ENCODE data around the gene PLEK. TPM values are rescaled to one million over a fixed set of nuclear protein-coding genes. Genes with fewer than 3 reads are reported as not detected.

PLEK gene
- total and polyA plus RNA-seq, 7 donors: 5.8 to 16.8 (median 12.6) TPM

DNA sequence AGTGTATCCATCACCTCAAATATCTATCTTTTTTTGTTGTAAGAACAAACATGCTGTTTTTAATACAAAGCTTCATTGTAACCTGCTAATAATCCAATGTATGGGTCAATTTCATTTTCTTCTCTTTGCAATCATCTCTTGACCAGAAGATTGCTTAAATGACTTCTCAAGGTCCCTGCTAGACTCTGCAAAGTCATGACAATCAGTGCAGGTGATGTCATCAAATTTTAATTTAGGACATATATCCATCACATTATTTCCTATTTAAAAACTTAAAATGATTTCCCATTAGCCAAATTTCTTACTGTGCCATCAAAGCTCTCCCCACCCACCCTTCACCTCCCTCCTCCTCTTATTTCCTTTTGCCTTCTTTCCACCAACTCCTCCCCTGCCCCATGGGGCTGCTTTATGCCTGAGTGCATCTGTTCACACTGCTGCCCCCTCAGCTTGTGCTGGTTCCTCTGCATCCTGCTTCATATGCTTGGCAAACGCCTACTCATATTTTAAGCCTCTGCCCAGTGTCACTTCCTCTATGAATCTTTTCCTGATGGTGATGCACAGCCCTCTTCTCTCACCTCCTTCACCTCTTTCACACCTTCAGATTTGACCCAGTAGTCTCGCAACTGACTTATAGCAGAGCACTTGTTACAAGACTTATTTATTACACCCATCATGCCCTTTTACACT, 20.3 kb downstream of the PLEK start:
- TF ChIP-seq POLR2A (IDR thresholded peaks at IDR 0.05) (no peak), EP300 (IDR thresholded peaks at IDR 0.05) (no peak), POLR2AphosphoS5 (IDR thresholded peaks at IDR 0.05) (no peak), CTCF (IDR thresholded peaks at IDR 0.05) (no peak)
- Histone ChIP-seq H3K27me3 (no peaks in the 10 kb centered on the region), H3K4me3 (no peak overlapping the region), H3K36me3 (no peaks in the 10 kb centered on the region), H3K9me3 (no peaks in the 10 kb centered on the region), H3K27ac (no peak overlapping the region), H3K4me1 (no peaks in the 10 kb centered on the region)
- no peak for DNase-seq
- intact Hi-C loops (cut with DNase I): no loop called here
- WGBS, 2 donors: 40 to 56% methylated on average over 2 of the region's 2 CpGs

DNA sequence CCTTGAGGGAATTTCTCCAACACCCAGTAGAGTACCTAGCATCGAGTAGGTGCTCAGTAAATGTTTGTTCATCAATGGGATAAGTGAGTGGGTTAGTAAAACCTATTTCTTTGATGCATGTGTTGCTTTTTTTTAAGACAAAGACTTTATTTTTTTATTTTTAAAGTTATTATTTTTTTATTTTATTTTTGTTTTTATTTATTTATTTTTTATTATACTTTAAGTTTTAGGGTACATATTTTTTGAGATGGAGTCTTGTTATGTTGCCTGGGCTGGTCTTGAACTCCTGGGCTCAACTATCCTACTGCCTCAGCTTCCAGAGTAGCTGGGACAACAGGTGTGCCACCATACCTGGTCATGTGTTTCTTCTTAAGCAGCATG, 20.8 kb downstream of the PLEK start:
- intact Hi-C loops (cut with DNase I): no loop called here
- WGBS, 2 donors: 65 to 69% methylated on average over 1 of the region's 1 CpG
- no peak for DNase-seq
- Histone ChIP-seq H3K27me3 (no peaks in the 10 kb centered on the region), H3K27ac (no peak overlapping the region), H3K36me3 (no peaks in the 10 kb centered on the region), H3K4me3 (no peak overlapping the region), H3K9me3 (no peaks in the 10 kb centered on the region), H3K4me1 (peaks cover 0 to 2% (median 0%) of the 10 kb centered on the region in 4 donors)
- no peak for TF ChIP-seq EP300 (IDR thresholded peaks at IDR 0.05)
- TF ChIP-seq CTCF (IDR thresholded peaks at IDR 0.05): no peak
- no peak for TF ChIP-seq POLR2AphosphoS5 (IDR thresholded peaks at IDR 0.05)
- TF ChIP-seq POLR2A (IDR thresholded peaks at IDR 0.05): no peak

GRCh38 chr2:68386365-68386764, 21.3 kb downstream of the PLEK start:
- no peak for TF ChIP-seq EP300 (IDR thresholded peaks at IDR 0.05)
- TF ChIP-seq POLR2AphosphoS5 (IDR thresholded peaks at IDR 0.05): no peak
- no peak for TF ChIP-seq CTCF (IDR thresholded peaks at IDR 0.05)
- no peak for TF ChIP-seq POLR2A (IDR thresholded peaks at IDR 0.05)
- no peaks in the 10 kb centered on the region for H3K27me3 ChIP-seq
- DNase-seq: no peak
- H3K36me3 ChIP-seq: no peaks in the 10 kb centered on the region
- H3K4me1 ChIP-seq: peaks cover 0 to 5% (median 0%) of the 10 kb centered on the region in 4 donors
- no peaks in the 10 kb centered on the region for H3K9me3 ChIP-seq
- WGBS, 2 donors: 79 to 86% methylated on average over 5 of the region's 5 CpGs
- H3K4me3 ChIP-seq: no peak overlapping the region
- intact Hi-C loops (cut with DNase I): no loop called here
- no peak overlapping the region for H3K27ac ChIP-seq

DNA sequence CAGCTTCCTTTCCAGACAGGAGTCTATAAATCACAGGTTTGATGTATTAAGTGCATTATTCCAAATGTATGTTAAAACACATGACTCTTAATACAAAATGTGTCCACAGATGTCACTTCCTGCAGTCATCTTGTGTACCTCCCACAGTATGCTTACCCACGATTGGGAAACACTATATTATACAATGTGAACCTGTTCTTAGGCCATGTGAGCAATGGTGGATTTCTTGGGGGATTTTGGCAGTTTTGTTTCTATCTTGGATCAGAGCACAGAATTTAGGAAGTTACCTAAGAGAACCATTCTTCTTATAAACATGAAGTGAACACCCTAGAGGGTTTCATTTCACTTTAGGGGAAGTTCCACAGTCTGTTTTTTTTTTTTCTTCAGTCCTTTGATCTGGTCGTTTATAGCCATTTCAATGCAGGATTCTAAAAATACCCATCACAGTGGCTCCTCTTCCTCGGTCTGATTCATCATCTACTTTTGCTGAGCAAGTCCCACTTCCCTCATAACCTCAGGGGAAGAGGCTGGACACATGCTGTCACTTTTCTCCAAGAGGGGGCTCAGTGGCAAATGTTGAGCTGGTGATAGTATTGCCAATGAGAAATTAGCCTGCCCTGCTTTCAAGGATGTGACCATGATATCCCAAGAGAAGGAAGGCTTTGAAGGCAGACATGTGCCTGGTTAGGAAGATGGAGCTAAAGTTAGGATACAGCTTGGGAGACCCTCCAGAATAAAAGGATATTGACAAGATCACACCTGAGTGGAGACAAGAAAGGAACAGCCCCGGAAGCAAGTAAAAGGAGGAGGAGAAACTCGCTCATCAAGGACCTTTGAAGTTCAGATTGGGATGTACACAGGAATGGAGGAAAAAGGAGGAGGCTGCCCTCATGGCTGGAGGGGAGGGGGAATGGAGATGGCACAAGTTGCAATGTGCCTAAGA, 22.6 kb downstream of the PLEK start:
- Histone ChIP-seq H3K27me3 (no peaks in the 10 kb centered on the region), H3K4me3 (no peak overlapping the region), H3K9me3 (no peaks in the 10 kb centered on the region), H3K27ac (no peak overlapping the region), H3K4me1 (peaks cover 0 to 5% (median 0%) of the 10 kb centered on the region in 4 donors), H3K36me3 (no peaks in the 10 kb centered on the region)
- 28 to 35% methylated on average over 5 of the region's 5 CpGs for WGBS, 2 donors
- intact Hi-C loops (cut with DNase I): no loop called here
- no peak for DNase-seq
- TF ChIP-seq POLR2AphosphoS5 (IDR thresholded peaks at IDR 0.05) (no peak), EP300 (IDR thresholded peaks at IDR 0.05) (no peak), POLR2A (IDR thresholded peaks at IDR 0.05) (no peak), CTCF (IDR thresholded peaks at IDR 0.05) (no peak)

Data from sigmoid colon (tissue), 7 donors.